ENCODE results near the gene MAD1L1.

The MAD1L1 gene

DNA sequence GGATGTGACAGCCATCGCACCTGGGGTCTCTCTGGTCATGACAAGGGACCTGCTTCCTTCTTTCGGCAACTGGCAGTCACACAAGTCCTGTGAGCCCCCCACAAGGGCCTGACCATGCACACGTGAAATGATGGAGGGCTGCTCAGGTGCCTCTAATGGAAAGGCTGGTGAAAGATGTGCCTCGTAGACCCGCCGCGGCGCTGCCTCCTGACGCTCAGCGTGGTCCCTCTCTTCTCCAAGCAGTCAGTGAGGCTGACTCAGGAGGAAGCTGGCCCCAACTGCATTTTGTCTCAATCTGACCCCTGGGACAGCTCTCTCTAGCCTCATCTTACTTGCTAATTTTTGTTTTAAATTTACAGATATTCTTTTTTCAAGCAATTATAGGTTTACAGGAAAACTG lies 100.9 kb downstream of the MAD1L1 start:
- DNase-seq, result no peak

DNA sequence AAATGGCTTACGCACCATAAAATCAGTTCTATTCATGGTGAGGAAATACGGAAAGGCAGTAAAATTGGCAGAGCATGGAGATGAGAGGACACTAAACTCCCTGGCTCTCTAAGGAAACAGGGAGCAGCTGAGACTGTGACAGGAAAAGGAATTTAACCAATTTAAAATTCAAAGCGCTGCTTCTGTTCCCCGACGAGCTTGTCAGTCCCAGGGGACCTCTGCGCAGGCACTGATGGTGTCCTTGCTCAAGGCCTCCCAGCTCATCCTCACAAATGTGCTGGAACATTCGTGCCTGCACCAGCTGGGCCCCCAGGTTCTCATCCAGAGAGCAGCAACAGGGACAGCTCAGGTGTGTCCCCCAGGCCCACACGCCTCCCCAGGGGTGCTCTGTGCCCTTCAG lies 101.4 kb downstream of the MAD1L1 start:
- no peak for DNase-seq

GRCh38 chr7:2130096-2130375 lies 102.7 kb downstream of the MAD1L1 start:
- no peak for DNase-seq

GRCh38 chr7:2129323-2130095 lies 103.2 kb downstream of the MAD1L1 start:
- DNase-seq, result no peak

GRCh38 chr7:2128601-2129322 lies 104.0 kb downstream of the MAD1L1 start:
- no peak for DNase-seq

- no peak for DNase-seq
Measured at GRCh38 chr7:2126621-2127020, 106.1 kb downstream of the MAD1L1 start.

DNA sequence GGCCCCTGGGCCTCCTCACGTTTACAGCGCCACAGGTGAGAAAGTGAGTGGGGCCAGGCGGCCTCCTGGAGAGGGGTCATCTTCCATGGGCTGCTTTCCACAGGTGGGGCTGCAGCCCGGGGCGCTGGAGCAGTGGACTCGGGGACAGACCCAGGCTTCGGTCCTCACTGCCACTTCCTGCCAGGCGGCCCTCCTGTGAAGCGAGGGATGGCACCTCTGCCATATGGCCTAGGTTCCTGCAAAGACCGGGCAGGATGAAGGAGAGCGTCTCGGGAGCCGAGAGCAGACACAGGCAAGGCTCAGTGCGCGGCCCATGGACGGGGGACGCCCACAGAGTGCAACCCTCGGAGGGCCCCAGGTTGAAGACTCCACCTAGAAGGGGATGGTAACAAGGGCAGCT lies 106.8 kb downstream of the MAD1L1 start:
- DNase-seq, result no peak

- DNase-seq, result no peak
Measured at GRCh38 chr7:2124604-2125345, 108.0 kb downstream of the MAD1L1 start.

DNA sequence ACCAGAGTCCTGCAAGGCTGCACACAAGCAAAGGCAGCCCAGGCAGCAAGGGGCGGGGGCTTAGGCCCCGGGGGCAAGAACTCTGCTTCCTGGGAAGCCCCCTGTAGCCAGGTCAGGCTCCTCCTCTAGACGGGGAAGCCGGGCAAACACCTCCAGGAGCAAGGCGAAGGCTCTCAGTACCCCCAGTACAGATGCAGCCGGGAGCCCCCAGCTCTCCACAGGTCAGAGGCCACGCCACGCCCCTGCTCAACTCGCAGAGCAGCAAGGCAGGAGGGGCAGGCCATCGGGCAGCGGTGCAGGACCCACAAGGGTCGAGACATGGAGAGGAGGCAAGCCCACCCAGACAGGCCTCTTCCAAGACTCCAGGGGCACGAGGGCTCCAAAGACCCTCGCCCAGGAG lies 108.8 kb downstream of the MAD1L1 start:
- no peak for DNase-seq

- no peak for DNase-seq
Measured at GRCh38 chr7:2123360-2123759, 109.4 kb downstream of the MAD1L1 start.

- no peak for DNase-seq
Measured at GRCh38 chr7:2122651-2123050, 110.1 kb downstream of the MAD1L1 start.

DNA sequence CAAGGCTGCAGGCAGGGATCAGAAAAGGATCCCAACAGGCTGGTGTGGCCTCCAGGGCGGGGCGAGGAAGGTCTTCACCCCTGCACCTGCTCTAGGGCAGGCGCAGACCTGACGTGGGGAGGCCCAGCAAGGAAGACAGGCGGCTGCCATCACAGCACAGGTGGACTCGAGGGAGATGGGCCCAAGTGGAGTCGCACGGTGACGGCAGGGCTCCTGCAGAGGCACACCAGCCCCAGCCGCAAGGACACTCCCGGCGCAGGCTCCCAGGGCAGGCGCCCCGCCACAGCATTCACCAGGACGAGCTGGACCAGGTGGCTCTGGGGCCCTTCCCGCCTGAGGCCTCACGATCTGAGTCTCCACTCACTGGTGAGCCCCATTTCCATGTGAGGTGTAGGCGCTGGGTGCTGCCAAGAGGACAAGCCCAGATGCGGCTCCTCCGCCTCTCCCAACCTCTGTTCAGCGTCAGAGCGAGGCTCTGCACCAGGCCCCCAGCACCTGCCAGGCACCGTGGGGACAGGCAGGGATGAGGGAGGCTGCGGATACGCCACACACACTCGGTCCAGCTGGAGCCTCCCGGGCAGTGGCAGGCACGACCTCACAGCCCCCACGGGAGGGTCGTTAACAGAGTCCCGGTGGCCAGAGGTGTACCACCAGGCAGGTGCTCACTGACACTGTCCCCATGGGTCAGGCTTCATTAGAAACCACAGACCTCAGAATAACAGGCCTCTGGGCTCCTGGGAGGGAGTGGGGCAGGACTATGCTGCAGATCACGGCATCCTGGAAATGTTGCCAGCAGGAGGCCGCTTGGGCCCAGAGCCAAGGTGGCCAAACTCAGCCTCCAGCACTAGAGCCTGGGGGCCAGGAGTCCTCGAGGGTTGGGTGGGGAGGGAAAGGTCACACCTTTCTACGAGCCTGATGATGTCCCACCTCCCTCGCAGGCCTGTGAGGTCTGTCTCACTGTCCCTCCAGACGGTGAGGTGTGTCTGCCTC lies 111.6 kb downstream of the MAD1L1 start:
- DNase-seq, result no peak

- DNase-seq, result no peak
Measured at GRCh38 chr7:2120251-2120660, 112.5 kb downstream of the MAD1L1 start.

DNA sequence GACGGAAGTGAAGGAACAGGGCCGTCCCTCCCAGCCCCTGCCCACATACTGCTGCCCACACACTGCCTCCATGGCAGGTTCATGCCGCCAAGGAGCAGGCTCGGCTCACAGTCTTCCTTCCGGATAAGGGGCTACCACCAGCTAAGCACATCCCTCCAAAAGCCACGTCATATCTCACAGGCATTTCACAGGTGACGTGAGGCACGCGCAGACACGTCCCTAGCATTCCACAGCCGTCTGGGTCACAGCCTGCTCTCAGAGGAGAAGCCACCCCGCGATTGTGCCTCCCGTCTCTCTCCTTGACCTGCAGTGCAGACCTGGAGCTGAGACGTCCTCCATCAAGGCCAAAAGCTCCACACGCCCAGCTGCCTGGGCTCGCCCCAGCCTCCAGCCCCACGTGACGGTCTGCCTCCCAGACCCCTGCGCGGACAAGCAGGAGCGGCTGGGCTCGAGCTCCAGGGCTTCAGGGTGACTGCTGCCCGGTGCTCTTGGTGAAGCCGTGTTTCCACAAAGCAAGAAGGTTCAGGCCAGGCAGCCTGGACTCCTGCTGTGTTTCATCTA lies 114.0 kb downstream of the MAD1L1 start:
- DNase-seq, result no peak

GRCh38 chr7:2118056-2118455 lies 114.7 kb downstream of the MAD1L1 start:
- DNase-seq, result no peak

DNA sequence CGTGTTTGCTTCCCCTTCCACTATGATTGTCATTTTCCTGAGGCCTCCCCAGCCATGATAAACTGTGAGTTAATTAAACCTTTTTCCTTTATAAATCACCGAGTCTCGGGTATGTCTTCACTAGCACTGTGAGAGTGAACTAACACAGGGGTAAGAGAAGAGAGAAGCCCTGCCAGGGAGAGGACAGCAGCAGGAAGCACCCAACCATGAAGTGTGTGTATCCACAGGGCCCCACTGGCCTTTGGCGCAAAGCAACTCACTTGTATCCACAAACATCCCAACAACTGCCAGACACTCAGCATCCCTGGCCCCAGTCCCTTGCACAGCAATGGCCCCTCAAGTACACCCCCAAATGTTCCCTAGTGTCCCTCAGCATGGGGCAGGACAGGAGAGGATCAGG lies 115.1 kb downstream of the MAD1L1 start:
- no peak for DNase-seq

DNA sequence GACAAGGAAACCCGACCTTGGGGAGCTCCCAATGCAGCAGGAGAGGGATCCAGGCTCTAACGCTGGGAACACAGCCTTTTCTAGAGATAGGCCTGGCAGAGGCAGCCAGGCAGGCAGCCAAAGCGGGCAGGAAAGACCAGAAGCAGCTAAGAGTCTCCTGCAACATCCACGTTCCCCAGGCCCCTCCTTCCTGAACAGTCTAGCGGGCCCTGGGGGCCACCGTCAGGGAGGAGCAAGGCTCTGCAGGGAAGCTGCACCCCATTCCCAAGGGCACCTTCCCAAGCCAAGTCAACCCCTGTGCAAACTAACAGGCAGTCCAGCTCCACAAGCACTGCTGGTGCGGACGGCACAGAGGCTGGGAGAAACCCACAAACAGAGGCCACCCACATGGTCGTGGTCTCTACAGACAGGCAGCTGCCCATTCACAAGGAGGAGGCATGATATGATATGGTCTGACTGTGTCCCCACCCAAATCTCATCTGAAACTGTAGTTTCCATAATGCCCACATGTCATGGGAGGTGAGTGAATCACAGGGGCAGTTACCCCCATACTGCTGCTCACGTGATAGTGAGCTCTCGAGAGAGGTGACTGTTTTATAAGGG lies 115.7 kb downstream of the MAD1L1 start:
- no peak for DNase-seq

DNA sequence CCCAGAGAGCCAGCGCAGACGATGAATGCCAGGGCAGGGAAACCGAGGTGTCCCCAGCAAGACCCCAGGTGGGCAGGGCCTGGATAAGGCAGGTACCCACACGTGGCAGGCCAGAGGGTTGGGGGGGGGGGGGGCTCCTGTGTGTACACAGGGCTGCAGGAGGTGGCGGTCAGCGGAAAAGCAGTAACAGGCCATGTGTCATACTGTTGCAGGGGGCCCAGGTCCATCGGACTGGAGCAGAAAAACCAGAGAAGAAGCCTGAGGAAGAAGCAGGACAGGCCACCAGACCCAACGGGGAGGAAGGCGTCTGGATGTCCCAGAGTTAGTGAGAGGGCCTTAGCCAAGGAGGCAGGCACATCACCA lies 116.3 kb downstream of the MAD1L1 start:
- no peak for DNase-seq

GRCh38 chr7:2115760-2116447 lies 116.8 kb downstream of the MAD1L1 start:
- no peak for DNase-seq

- no peak for DNase-seq
Measured at GRCh38 chr7:2114926-2115759, 117.6 kb downstream of the MAD1L1 start.

DNA sequence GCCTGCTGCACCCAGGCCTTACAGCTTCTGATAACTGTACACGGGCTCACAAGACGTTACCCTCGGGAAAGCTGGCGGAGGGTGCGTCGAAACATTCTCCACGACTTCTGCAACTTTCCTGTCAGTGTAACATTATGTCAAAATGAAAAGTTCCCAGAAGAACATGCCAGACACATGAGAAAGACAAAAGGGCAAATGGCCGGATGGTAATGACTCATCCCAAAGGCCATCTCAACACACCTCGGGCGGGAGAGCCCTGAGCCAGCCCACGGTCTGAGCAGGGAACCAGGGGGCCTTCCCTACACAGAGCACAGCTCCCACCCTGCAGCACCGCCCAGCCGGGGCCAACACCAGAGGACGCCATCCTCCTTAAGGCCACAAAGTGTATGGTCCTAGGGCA lies 118.7 kb downstream of the MAD1L1 start:
- peak; percentile 75 for DNase-seq
